Esophagus muscularis mucosa (tissue), 4 donors: ENCODE measurements around the gene ZBTB37.
"Not testable (repeated sequence)": the region's sequence is repeated elsewhere in the genome, so short reads cannot be mapped to it uniquely, and the experiment has no call there.

Source experiments
- CTCF ChIP-seq, 3 experiments: fragments of 200-600 bp in 2 of 3; fragments of 450-650 bp in 1 of 3; sonication (generic) in 2 of 3; IDR thresholded peaks; one replicate each; pipeline ENCODE4 v1.5.1; 2017 to 2019; ENCODE audit warnings: antibody characterized with exemption in 3 of 3, mild to moderate bottlenecking in 2 of 3, moderate library complexity in 1 of 3
- EP300 ChIP-seq: sonication (generic); formaldehyde crosslinking; IDR thresholded peaks from one replicate; pipeline ENCODE4 v1.6.1; 2017; ENCODE audit warnings: antibody characterized with exemption
- POLR2A ChIP-seq: fragments of 450-650 bp; IDR thresholded peaks from one replicate; pipeline ENCODE4 v1.6.1; 2017; ENCODE audit warnings: antibody characterized with exemption, moderate library complexity, mild to moderate bottlenecking, low read depth
- POLR2AphosphoS5 ChIP-seq, 2 donors: sonication (generic); formaldehyde crosslinking; IDR thresholded peaks; one replicate each; pipeline ENCODE4 v1.6.1; 2017; ENCODE audit warnings: antibody characterized with exemption in 2 of 2

GRCh38 chr1:173862146-173862768, 5.9 kb upstream of the ZBTB37 start:
- not testable (repeated sequence) for TF ChIP-seq POLR2AphosphoS5 (IDR thresholded peaks at IDR 0.05); CTCF (IDR thresholded peaks at IDR 0.05); EP300; POLR2A
